PC-9 (cell line): ENCODE results near the gene HYAL1.

Source experiments
- CTCF ChIP-seq: fragments of 200-600 bp; sonication (generic); conservative IDR thresholded peaks from 2 replicates; pipeline ENCODE4 v1.6.1; 2017; ENCODE audit warnings: mixed run types, antibody characterized with exemption, mild to moderate bottlenecking, moderate library complexity
- EZH2 ChIP-seq: fragments of 200-600 bp; sonication (generic); IDR thresholded peaks from 2 replicates; pipeline ENCODE4 v1.8.0; 2017; ENCODE audit warnings: antibody characterized with exemption, low read depth

GRCh38 chr3:50340448-50341329 is 37.3 kb upstream of the HYAL1 start, which contains the start of gene RASSF1:
- TF ChIP-seq EZH2 (no peak), CTCF (no peak)
